ENCODE data around the gene DNAAF2. TPM values are rescaled to one million over a fixed set of nuclear protein-coding genes. Genes with fewer than 3 reads are reported as not detected.
"Not testable (repeated sequence)": the region's sequence is repeated elsewhere in the genome, so short reads cannot be mapped to it uniquely, and the experiment has no call there.

Gene DNAAF2
- total RNA-seq, 2 donors from 2014 or later = 9.3 to 11.6 TPM

DNA sequence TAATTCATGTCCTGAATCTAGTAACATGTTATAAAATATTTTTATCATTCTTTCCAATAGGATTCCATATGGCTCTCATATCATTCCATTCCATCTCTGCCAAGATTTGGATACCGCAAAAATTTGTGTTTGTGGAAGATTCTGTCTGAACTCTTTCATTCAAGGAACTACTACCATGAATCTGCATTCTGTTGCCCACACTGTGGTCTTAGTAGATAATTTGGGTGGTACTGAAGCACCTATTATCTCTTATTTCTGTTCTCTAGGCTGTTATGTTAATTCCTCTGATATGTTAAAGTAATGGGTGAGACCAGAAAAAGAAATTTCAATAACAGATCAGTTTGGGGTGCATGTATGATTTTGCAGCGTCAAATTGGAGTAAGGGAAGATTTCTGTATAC is 20.8 kb downstream of the DNAAF2 start:
- H3K9me3 Mint-ChIP-seq = no peaks in the 10 kb centered on the region
- ATAC-seq (replicated peaks) = no peak
- H3K4me3 Mint-ChIP-seq = no peak overlapping the region
- H3K27ac Mint-ChIP-seq = no peak overlapping the region
- peaks cover 61% of the 10 kb centered on the region for H3K36me3 Mint-ChIP-seq (ENCODE audit: low read depth)
- peaks cover 11% of the 10 kb centered on the region for H3K4me1 Mint-ChIP-seq
- H3K27me3 Mint-ChIP-seq = no peaks in the 10 kb centered on the region

DNA sequence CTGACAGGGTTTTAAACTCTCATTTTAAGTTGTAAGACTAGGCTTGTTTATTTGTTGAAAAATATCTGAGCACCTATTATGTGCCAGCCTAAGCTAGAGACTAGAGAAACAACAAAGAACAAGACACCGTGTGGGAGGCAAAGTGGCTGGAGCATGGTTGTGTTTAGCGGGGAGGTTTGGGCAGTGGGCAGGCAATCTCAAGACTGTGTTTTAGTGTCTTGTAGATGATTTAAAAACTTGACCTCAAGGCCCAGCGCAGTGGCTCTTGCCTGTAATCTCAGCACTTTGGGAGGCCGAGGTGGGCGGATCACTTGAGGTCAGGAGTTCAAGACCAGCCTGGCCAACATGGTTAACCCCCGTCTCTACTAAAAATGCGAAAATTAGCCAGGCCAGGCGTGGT is 22.4 kb downstream of the DNAAF2 start:
- no peaks in the 10 kb centered on the region for H3K27me3 Mint-ChIP-seq
- no peak for ATAC-seq (replicated peaks)
- H3K4me3 Mint-ChIP-seq = no peak overlapping the region
- no peaks in the 10 kb centered on the region for H3K4me1 Mint-ChIP-seq
- H3K27ac Mint-ChIP-seq = no peak overlapping the region
- no peaks in the 10 kb centered on the region for H3K9me3 Mint-ChIP-seq
- H3K36me3 Mint-ChIP-seq (ENCODE audit: low read depth) = peaks cover 57% of the 10 kb centered on the region

DNA sequence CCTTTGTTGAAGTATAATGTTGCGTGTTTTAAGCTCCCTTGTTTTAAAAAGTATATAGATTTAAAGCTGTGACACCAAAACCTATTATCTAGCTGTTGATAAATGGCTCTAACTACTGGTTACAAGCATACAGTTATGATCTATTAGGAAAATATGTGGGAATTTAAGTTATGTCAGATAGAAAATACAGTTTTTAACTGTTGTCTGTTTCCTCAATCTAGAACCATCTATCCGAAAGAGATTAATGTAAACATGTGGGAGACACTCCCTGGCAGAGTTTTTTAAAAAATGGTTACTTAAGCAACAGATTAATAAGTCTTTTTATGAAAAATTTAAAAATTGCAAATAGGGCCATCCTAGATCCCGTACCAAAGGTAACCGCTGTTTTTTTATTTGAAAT is 22.8 kb downstream of the DNAAF2 start:
- Mint-ChIP-seq H3K27ac (no peak overlapping the region), H3K27me3 (no peaks in the 10 kb centered on the region), H3K36me3 (ENCODE audit: low read depth) (peaks cover 57% of the 10 kb centered on the region)

DNA sequence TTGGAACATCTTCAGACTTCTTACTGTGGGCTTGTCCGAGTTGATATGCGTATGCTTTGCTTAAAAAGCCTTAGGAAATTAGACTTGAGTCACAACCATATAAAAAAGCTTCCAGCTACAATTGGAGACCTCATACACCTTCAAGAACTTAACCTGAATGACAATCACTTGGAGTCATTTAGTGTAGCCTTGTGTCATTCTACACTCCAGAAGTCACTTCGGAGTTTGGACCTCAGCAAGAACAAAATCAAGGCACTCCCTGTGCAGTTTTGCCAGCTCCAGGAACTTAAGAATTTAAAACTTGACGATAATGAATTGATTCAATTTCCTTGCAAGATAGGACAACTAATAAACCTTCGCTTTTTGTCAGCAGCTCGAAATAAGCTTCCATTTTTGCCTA is 27.5 kb downstream of the DNAAF2 start:
- no peak overlapping the region for H3K4me3 Mint-ChIP-seq

More for the DNA sequence above, 22.8 kb downstream of the DNAAF2 start:
- no peak for ATAC-seq (replicated peaks)
- Mint-ChIP-seq H3K9me3 (no peaks in the 10 kb centered on the region), H3K4me1 (no peaks in the 10 kb centered on the region), H3K4me3 (no peak overlapping the region)

DNA sequence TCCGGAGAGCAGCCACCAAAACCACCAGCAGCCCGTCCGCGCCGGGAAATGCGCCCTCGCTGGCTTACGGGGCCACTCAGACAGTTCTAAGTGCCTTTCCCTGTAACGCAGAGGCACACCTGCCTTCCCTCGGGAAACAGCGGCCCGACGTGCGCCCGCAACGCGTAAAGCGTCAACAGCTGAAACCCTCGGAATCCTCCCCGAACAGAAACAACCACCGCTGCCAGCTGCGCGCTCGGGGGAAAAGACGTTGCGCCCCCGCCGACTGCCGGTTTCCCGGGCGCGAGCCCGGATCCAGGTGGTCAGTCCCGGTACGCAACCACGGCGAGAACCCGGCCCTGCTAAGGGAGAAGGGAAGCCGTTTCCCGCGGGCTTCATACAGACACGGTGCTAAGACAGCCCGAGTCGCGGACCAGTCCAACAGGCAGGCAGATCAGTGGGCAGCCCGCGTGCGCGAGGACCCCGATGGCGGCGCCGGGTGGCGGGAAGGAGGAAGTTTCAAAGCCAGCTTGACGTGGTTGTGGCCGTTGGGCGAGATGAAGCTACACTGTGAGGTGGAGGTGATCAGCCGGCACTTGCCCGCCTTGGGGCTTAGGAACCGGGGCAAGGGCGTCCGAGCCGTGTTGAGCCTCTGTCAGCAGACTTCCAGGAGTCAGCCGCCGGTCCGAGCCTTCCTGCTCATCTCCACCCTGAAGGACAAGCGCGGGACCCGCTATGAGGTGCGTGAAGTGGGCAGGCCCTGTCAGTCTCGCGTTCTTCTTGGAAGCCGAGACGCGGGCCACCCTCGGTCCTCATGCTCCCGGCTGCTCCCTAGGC is 36.4 kb downstream of the DNAAF2 start, which contains the start of gene LRR1:
TSS of gene LRR1 (plus strand) at position 456 of the 816 bp plus-strand sequence. CDS start at position 537, 81 bp downstream.
- Mint-ChIP-seq H3K9me3 (no peaks in the 10 kb centered on the region), H3K4me3 (peak within 1 kb of the TSS; percentile 99), H3K27me3 (no peaks in the 10 kb centered on the region), H3K4me1 (peaks cover 10% of the 10 kb centered on the region), H3K27ac (peak within 1 kb of the TSS; percentile 98), H3K36me3 (ENCODE audit: low read depth) (peaks cover 41% of the 10 kb centered on the region)
- ATAC-seq (replicated peaks) = peak; percentile 88

More for the DNA sequence above, 27.5 kb downstream of the DNAAF2 start:
- Mint-ChIP-seq H3K4me1 (peaks cover 5% of the 10 kb centered on the region), H3K27ac (no peak overlapping the region), H3K27me3 (no peaks in the 10 kb centered on the region), H3K36me3 (ENCODE audit: low read depth) (peaks cover 62% of the 10 kb centered on the region), H3K9me3 (no peaks in the 10 kb centered on the region)
- no peak for ATAC-seq (replicated peaks)

DNA sequence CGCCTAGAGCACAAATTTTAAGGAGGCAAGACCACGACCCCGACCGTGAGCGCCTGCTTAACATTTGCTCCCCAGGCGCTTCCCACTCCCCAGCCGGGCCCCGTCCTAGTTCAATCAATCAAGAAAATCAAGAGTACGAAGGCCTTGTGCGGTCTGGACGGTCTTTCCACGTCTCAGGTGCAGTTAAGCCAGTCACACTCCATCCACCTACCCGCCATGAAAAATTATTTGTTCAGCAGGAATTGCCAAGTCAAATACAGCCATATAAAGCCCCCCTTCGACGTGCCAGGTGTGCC is 36.9 kb downstream of the DNAAF2 start:
- Mint-ChIP-seq H3K4me3 (peak overlapping the region; percentile 99), H3K27ac (peak overlapping the region; percentile 98), H3K27me3 (no peaks in the 10 kb centered on the region), H3K36me3 (ENCODE audit: low read depth) (peaks cover 37% of the 10 kb centered on the region), H3K4me1 (peaks cover 10% of the 10 kb centered on the region), H3K9me3 (no peaks in the 10 kb centered on the region)
- ATAC-seq (replicated peaks) = peak; percentile 19

DNA sequence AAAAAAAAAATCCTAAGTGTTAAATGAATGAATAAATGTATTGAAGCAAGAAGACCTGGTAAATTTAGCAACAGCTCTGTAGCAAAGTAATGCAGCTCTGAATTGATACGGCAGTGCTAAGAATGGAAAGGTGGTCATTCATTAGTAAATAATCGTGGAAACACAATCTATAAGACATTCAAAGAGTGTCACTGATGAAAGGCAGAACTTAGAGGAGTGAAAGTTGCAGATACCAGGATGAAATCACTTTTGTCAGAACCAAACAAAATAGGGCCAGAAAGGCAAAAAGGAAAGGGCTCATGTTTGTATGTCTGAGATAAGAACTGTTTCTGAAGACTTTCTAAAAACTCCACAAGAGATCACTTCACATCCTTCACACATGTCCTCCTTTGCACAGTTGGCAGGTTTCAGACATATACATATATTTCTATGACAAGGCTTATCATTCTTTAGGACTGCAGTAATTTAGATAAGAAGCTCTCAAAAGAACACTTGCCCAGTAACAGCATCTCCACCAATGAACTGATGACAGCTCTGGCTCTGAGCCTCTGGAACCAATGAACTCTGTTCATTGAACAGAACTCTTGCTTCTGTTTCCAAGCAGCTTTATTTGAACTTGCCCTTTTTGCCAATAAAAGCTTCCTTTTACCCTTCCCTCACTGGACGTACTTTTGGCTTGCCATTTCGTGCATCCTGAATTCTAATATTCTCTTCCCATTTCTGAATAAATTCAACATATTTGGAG is 40.5 kb downstream of the DNAAF2 start:
- Mint-ChIP-seq H3K4me3 (no peak overlapping the region), H3K9me3 (no peaks in the 10 kb centered on the region), H3K27me3 (no peaks in the 10 kb centered on the region), H3K4me1 (peaks cover 3% of the 10 kb centered on the region), H3K27ac (no peak overlapping the region), H3K36me3 (ENCODE audit: low read depth) (peaks cover 14% of the 10 kb centered on the region)
- ATAC-seq (replicated peaks) = no peak

DNA sequence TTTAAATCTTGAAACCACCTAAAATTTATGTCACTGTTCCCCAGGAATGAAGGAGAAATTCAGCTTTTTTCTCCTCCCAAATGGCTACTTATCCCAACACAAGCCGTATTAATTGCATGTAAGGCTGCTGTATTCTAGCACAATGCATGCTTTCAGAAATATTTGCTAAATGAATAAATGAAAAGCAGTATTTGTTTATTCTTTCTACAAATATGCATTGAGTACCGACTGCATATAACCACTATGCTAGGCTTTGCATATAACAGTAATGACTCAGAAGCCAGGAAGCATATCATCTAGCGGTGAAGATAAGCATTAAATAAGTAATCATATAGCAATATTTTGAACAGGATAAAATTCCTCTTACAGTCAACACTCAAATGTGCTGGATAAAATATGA is 42.0 kb downstream of the DNAAF2 start:
- Mint-ChIP-seq H3K27ac (no peak overlapping the region), H3K4me1 (peaks cover 4% of the 10 kb centered on the region), H3K4me3 (no peak overlapping the region), H3K9me3 (no peaks in the 10 kb centered on the region), H3K36me3 (ENCODE audit: low read depth) (peaks cover 3% of the 10 kb centered on the region), H3K27me3 (no peaks in the 10 kb centered on the region)
- no peak for ATAC-seq (replicated peaks)

DNA sequence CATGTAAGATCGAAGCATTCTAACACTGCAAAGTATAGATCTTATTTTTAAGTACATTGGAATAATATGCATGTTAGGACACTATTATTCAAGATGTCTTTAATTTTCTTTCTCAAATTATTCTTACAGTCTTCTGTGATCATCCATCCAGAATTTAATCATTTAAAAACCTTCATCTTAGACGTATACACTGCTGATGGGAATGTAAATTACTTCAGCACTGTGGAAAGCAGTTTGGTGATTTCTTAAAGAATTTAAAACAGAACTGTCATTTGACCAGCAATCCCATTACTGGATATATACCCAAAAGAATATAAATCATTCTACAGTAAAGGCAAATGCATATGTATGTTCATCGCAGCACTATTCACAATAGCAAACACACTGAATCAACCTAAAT is 45.7 kb downstream of the DNAAF2 start:
- Mint-ChIP-seq H3K27me3 (no peaks in the 10 kb centered on the region), H3K9me3 (no peaks in the 10 kb centered on the region), H3K27ac (no peak overlapping the region), H3K4me3 (no peak overlapping the region), H3K36me3 (ENCODE audit: low read depth) (peaks cover 26% of the 10 kb centered on the region), H3K4me1 (peaks cover 11% of the 10 kb centered on the region)
- no peak for ATAC-seq (replicated peaks)

DNA sequence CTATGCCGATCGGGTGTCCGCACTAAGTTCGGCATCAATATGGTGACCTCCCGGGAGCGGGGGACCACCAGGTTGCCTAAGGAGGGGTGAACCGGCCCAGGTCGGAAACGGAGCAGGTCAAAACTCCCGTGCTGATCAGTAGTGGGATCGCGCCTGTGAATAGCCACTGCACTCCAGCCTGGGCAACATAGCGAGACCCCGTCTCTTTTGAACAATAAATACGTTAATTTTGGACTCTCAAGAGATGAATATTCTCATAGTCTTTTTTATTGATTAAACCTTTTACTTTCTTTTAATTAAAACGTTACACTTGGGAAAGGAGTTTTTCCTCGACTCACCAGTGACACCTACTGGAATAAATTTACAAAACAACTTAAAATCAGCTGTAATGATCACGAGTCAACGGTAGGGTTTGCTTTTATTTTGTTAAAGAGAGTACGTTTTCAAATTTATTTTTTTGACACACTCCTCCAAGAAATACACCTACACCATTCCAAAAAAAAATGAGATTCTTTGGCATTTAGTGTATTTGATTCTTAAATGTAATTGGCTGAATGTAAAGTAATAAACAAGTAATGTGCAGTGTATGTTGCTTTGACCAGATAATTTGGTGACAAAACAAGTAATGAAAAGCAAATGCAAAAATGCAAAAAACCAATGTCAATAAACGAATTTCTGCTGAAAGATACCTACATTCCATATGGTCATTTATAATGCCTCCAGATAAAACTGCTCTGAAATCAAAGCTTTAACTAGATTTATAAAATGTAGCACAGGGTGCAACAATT is 48.2 kb downstream of the DNAAF2 start:
- no peaks in the 10 kb centered on the region for H3K27me3 Mint-ChIP-seq
- H3K27ac Mint-ChIP-seq = peak overlapping the region; percentile 99
- ATAC-seq (replicated peaks) = peak; percentile 38
- peak overlapping the region; percentile 95 for H3K4me3 Mint-ChIP-seq
- H3K4me1 Mint-ChIP-seq = peaks cover 27% of the 10 kb centered on the region
- H3K36me3 Mint-ChIP-seq (ENCODE audit: low read depth) = peaks cover 52% of the 10 kb centered on the region
- H3K9me3 Mint-ChIP-seq = no peaks in the 10 kb centered on the region

DNA sequence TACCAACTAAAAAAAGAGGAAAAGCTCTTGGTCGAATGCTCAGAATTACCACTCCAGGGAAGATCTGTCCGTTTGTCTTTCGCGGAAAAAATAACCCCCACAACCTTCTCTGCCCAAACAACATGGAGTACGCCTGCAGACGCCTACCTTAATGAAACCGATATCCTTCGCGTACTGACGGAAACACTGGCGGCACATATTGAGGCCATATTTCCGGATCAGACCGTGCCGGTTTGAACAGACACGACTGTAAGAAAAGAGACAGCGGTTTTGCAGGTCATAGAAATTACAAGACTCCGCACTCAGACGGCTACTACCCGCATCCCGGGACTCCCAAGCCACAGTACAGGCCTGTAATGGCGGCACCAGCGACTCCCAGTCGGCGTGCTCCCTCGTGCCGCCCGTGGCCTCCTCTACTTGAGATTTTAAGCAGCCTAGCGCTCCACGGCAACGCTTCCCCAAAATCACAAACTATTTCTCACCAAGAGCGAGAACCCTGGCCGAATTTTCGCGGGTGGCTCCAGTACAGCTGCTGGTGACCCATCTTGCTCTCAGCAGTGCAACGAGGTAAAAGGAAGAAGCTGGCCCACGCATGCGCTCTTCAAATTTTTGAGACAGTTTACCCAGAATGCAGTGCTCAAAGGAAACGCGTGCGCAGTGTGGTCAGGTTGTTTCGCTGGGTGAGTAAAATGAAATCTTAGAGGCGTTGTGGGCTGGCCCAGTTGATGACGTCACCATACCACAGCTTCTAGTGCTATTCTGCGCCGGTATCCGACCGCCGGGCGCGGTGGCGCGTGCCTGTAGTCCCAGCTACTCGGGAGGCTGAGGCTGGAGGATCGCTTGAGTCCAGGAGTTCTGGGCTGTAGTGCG is 49.0 kb downstream of the DNAAF2 start, which contains the start of gene RPS29:
TSS of gene RPS29 (minus strand) at position 578 of the 870 bp plus-strand sequence. CDS start at position 544, 34 bp downstream.
- peak within 1 kb of the TSS; percentile 99 for H3K27ac Mint-ChIP-seq
- no peaks in the 10 kb centered on the region for H3K9me3 Mint-ChIP-seq
- no peaks in the 10 kb centered on the region for H3K27me3 Mint-ChIP-seq
- H3K36me3 Mint-ChIP-seq (ENCODE audit: low read depth) = peaks cover 60% of the 10 kb centered on the region
- peak within 1 kb of the TSS; percentile 95 for H3K4me3 Mint-ChIP-seq
- peak; percentile 91 for ATAC-seq (replicated peaks)
- H3K4me1 Mint-ChIP-seq = peaks cover 33% of the 10 kb centered on the region

DNA sequence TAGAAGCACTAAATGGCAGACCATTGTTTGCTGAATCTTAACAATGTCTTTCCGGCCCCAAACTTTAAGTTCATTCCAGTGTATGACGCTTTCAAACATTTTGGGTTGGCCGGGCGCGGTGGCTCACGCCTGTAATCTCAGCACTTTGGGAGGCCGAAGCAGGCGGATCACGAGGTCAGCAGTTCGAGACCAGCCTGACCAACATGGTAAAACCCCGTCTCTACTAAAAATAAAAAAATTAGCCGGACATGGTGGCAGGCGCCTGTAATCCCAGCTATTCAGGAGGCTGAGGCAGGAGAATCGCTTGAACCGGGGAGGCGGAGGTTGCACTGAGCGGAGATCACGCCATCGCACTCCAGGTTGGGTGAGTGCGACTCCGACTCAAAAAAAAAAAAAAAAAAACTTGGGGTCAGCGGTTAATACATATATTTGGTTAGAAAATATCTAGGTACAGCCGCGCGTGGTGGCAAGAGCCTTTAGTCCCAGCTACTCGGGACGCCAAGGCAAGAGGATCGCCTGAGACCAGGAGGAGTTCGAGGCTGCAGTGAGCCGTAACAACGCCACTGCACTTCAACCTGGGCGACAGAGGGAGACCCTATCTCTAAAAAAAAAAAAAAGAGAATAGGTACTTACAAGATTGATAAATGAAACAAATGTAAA is 49.9 kb downstream of the DNAAF2 start:
- Mint-ChIP-seq H3K4me3 (peak overlapping the region; percentile 95), H3K27ac (peak overlapping the region; percentile 99), H3K36me3 (ENCODE audit: low read depth) (peaks cover 67% of the 10 kb centered on the region), H3K4me1 (peaks cover 38% of the 10 kb centered on the region)
- not testable (repeated sequence) for ATAC-seq (replicated peaks); H3K9me3 Mint-ChIP-seq; H3K27me3 Mint-ChIP-seq

DNA sequence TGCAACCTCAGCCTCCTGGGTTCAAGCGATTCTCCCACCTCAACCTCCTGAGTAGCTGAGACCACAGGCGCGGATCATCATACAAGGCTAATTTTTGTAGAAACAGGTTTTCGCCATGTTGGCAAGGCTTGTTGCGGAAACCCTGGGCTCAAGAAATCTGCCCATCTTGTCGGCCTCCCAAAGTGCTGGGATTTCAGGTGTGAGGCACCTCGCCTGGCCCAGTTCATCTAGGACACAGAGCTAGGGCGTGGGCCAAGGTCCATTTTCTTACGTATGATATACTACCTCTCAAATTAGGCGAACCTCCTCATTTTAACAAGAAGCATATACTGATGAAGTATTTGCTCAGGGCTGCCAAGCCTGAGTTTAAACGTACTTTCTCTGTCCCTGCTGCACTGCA is 51.0 kb downstream of the DNAAF2 start:
- ATAC-seq (replicated peaks) = no peak
- Mint-ChIP-seq H3K27me3 (no peaks in the 10 kb centered on the region), H3K27ac (peak overlapping the region; percentile 99), H3K36me3 (ENCODE audit: low read depth) (peaks cover 77% of the 10 kb centered on the region), H3K4me3 (peak overlapping the region; percentile 95), H3K9me3 (no peaks in the 10 kb centered on the region), H3K4me1 (peaks cover 38% of the 10 kb centered on the region)

Data from activated T-helper 17 cell treated with anti-CD3 and anti-CD28 coated beads, Interleukin-2, amount 50 U/mL, for 72 hours (primary cell).